HG03457 (cell line): ENCODE data around the gene UBE2L3.
"Not testable (repeated sequence)": the region's sequence is repeated elsewhere in the genome, so short reads cannot be mapped to it uniquely, and the experiment has no call there.

Experiments used
- ATAC-seq: cut with Tn5 transposase; IDR thresholded peaks from one replicate; pipeline ENCODE4 v1.9.1; 2021; ENCODE audit warnings: moderate number of reproducible peaks; ENCODE audit not compliant: unreplicated experiment

Gene UBE2L3

DNA sequence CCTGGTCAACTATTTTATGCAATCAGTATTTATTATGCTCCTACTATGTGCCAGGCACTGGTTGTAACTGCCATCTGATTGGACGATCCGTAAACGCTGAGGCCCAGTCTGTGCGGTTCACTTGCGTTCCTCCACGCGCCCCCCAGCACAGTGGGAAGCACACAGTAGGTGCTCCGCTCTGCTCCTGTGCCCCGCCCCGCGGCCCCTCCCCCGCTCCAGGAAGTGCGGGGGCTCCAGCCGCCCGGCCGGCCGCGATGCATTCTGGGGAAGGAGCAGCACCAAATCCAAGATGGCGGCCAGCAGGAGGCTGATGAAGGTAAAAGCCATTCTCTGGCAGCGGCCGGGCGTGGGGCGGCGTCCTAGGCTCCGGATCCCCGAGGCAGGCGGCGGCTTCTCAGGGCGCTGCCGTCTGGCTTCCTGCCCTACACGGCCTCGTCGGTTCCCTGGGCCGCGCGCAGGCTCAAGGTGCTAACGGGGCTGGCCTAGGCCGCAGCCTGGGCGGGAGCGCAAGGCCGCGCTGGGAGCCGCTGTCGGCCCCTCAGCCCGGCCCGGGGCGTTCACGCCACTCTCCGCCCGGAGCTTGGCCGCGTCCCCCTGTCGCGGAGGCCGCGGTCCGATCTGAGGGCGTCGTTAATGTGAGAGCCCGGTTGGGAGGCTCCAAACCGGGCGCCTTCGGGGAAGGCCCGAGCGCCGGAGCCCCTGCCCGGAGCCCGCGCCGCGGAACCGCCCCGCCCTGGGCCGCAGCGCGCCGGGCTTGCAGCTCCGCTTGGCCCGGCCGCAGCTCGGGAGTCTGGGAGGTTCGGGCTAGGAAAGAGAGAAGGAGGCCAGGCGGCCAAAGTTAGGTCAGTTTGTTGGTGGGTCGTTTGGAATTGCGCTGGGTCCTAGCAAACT is at the start of gene UBE2L3:
Gene UBE2L3, plus strand, starts transcription at position 259 of the 891 bp plus-strand sequence. Its CDS starts 31 bp downstream, at position 290.
- ATAC-seq, result no peak

DNA sequence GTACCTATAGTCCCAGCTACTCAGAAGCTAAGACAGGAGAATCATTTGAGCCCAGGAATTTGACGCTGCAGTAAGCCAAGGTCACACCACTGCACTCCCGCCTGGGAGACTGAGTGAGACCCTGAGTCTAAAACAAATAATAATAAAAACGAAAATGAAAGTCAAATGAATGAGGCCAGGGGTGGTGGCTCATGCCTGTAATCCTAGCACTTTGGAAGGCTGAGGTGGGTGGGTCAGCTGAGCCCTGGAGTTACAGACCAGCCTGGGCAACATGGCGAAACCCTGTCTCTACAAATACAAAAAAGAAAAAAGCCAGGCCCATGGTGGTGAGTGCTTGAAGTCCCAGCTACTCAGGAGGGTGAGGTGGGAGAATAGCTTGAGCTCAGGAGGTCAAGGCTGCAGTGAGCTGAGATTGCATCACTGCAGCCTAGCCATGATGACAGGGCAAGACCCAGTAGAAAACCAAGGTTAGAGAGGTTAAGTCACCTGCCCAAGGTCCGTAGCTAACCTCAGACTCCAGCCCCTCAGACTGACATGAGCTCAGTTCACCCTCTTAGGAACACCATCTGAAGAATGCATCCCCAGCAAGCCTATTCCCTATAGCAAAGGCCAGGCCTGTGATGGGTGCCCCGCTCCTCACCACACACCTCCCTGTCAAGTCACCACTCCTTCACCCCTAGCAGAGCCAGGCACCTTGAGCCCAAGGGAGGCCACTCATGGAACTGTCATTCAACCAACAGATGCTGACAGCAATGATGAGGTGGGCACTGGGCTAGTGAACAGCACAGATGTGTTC is 40.6 kb upstream of the UBE2L3 start:
- not testable (repeated sequence) for ATAC-seq

DNA sequence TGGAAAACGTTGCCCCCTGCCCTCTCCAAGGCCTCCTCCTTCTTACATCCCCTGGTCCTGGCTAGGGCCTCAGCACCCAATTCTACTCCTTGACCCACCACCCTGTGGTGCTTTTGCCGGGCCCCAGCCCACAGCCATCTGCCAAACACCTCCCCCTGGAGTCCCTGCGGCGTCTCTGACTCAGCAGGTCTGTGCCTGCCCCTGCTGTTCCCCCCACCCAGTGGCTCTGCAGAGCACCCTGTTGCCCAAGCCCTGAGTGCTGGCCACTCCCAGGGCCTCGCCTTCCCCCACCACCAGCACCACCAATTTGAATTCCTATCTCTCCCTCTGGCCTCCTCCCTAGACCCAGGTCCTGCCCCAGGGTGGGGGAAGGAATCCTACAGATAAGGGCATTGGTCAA is 36.0 kb upstream of the UBE2L3 start:
- ATAC-seq, result not testable (repeated sequence)

DNA sequence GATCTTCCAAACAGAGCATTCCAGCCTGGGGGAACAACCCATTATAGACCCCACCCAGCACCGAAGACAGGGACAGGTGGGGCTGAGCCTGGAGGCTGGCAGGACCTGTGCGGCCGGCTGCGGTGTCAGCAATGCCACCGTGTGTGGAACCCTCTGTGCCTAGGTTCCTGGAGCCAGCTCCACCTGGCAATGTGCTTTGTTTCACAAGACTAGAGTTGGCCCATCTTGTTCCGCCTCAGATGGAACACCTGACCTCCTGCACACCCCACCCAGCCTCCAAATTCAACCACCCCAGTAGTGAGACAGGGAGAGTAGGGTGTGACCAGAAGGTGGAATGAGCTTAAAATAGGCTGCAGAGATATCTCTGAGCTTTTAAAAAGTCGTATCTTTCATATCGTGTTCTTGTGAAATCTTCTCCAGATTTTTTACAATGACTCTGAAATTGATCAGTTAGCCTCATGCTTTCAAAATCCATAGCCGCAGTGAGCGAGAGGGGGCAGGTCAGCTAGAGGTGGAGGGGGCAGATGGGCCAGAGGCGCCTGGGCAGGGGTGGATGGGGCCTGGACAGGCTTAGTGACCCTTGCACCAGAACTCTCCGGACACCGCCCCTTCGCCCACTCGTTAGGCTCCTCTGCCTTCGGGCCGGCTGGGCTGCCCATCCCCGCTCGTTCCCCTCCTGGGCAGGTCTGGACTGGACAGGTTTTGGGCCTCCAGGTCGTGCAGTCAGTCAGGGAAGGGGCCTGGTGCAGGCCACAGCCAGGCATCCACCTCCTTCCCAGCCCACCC is 34.5 kb upstream of the UBE2L3 start:
- not testable (repeated sequence) for ATAC-seq

DNA sequence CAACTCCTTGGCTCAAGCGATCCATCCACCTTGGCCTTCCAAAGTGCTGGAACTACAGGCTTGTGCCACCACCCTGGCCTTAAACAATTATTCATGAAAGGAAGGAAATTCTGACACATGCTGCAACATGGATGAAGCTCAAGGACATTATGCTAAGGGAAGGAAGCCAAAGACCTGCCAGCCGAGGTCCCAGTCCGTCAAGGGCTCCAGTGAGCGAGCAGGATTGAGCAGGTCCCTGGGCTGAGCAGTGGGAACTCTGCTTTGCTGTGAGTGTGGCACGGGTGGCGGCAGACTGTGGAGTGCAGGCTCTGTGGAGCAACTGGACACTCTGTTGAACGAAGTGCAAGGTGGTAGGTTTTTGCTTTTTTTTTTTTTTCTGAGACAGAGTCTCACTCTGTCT is 27.7 kb upstream of the UBE2L3 start:
- ATAC-seq, result not testable (repeated sequence)

DNA sequence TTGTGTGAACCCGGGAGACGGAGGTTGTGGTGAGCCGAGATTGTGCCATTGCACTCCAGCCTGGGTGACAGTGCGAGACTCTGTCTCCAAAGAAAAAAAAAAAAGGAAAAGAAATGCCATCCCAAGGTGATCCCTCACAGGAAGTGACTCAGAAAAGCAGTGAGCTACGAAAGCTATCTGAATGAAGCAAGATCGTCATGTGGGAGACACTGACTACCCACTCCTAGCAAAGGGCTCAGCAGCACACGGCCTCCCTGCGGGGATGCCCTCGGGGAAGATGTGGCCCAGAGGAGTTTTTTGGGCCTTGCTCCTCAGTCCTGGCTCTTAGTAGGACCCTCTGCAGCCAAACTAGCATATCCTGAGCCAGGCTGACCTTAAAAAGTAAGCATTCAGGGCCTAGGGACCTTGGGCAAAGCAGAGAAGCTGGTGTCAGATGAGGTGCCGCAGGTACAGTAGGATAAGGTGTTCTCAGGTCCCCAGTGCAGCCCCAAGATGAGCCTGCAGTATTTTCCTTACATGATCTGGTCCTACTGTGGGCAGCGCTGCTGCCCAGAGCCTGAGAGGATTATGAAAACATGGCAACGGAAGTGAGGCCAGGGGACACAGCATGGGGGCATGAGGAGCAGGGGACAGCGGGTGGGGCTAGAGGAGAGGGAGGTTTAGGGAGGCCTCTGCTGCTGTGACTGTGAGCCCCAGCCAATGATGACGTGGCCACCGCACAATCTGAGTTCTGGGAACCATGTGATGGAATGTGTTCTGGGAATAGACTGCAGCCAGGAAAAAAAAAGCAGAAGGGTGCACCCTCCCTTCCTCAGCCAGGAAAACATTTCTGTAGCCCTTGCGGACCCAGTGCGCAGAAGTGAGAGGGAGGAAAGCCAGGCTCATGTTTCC is 22.8 kb upstream of the UBE2L3 start:
- not testable (repeated sequence) for ATAC-seq

DNA sequence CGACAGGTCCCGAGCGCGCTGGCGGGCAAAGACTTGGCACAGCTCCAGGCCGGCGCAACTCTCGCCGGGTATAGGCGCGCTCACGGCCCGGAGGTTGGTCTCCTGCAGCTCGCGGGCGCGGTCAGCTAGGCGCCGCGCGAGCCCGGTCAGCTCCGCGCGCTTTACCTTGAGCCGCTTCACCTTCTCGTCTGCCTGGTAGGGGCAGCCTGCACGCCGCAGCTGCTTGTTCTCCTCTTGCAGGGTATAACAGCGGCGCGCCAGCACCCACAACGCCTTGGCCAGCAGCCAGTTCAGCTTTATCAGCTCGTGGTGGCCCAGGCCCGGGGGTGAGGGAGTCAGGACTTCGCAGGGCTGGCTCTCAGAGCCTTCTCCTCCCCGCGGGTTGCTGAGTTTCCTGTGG is 18.0 kb upstream of the UBE2L3 start:
- not testable (repeated sequence) for ATAC-seq

DNA sequence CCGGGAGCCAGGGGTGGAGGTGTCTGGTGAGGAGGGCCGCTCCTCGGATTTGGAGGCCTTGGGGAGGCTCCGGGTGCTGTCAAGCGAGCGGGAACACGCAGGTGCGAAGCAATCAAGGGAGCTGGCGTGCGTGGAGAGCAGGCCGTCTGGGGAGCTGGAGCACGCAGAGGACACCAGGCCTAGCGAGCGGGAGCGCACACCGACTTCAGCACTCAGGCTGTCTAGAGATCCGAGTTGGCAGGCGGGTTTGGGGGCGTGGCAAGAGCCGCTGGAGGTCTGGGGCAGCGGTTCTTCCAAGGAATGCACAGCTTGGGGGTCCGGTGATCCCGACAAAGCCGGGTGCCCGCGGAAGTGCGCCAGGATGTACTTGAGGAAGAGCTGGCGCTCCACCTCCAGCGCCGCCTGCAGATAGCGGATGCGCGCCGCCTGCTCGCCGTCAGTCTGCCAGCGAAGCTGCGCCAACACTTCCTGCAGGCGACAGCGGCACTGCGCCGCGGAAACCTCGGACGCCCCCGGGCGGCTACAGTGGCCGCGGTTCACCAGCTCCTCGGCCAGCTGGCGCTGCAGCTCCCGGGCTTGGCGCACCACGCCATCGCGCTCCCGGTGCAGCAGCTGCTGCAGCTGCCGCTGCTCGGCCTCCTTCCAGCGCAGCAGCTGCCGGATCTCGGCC is 17.4 kb upstream of the UBE2L3 start:
- ATAC-seq, result not testable (repeated sequence)

DNA sequence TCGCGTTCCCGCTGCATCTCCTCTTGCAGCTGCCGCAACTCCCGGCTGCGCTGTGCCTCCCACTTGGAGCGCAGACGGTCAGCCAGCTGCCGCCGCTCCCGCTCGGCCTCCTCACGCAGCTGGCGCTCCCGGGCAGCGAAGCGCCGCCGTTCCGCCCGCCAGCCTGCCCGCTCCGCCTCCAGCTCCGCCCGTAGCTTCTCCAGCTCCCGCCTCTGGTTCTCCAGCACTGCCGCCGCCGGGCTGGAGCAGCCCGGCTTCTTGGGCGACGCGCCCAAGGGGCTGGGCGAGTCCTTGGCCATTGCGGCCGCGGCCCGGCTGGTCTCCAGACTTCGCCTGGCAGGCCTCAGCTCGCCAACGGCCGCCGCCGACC is 16.9 kb upstream of the UBE2L3 start:
- ATAC-seq, result not testable (repeated sequence)

DNA sequence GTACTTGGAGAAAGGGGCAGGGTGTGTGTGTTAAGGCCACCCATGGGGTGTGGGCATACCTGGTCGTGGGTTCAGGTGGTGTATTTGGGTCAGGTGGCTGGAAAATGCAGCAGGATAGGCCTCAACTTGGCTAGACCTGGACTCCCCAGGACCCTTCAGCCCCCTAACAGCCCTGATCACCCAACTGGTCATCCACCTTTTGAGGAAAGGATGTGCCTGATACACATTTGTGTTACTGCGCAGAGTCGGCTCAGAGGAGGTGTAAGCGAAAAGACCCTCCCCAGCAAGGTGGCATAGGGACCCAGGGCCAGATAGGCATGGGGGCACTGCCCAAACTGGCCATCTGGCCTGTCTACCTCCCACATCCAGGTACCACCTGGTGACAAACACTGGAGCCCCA is 16.2 kb upstream of the UBE2L3 start, which contains the start of gene RIMBP3C:
Gene RIMBP3C, minus strand, starts transcription at position 101 of the 400 bp plus-strand sequence. CDS start 485 bp downstream, outside the sequence.
- ATAC-seq, result not testable (repeated sequence)

DNA sequence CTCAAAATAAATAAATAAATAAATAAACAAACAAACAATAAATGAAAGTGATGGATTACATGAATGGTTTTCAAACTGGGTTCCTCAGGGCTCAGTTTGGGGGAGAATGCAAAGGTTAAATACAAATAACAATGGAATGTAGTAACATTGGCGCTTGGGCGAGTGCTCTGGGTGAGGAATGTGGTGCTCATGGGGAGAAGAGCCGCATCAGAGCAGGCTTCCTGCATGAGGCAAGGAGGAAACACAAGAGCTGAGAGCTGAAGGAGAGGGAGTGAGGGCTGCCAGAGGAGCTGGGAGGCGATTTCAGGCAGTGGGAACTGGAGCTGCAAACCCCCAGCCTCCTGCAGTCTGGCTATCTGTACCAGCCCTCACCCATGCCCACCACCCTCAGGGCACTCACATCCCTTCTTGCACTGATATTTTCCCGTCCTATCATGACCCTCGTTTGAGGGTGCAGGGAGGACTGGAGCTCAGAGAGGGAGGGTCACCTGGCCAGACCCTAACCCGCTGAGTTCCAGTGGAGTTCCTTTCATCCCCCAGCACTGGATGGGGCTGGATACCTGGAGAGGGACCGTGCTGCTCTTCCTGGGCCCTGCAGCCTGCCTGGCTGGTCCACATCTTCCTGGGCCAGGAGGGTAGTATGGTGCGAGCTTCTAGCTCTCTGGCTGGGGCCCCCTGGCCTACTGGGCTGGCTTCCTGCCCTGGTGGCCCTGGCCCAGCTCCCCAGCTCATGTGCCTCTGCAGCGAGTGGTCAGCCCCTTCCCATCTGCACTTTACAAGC is 8.0 kb upstream of the UBE2L3 start:
- not testable (repeated sequence) for ATAC-seq

DNA sequence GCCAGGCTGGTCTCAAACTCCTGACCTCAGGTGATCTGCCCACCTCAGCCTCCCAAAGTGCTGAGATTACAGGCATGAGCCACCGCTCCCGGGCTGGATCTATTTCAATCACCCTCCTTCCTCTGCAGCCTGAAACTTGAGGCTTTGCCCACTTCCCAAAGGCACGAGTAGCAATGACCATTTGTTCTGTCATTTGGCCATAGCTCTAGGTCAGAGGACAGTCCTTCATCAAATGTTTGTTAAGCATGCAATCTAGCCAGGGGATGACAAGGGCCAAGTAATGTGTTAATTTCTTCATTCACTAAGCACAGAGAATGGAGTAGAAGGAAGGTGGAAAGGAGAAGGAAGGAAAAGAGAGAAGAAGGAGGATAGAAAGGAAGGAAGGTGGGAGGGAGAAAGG is 6.9 kb upstream of the UBE2L3 start:
- not testable (repeated sequence) for ATAC-seq

DNA sequence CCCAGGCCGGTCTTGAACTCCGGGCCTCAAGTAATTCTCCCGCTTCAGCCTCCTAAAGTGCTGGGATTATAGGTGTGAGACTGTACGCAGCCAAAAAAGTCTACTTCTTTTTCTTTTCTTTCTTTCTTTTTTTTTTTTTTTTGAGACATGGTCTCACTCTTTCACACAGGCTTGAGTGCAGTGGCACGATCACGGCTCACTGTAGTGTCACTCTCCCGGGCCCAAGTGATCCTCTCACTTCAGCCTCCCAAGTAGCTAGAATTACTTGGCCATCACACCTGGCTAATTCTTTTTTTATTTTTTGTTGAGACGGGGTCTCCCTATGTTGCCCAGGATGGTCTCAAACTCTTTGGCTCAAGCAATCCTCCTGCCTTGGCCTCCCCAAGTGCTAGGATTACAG is 3.6 kb upstream of the UBE2L3 start:
- ATAC-seq, result no peak

DNA sequence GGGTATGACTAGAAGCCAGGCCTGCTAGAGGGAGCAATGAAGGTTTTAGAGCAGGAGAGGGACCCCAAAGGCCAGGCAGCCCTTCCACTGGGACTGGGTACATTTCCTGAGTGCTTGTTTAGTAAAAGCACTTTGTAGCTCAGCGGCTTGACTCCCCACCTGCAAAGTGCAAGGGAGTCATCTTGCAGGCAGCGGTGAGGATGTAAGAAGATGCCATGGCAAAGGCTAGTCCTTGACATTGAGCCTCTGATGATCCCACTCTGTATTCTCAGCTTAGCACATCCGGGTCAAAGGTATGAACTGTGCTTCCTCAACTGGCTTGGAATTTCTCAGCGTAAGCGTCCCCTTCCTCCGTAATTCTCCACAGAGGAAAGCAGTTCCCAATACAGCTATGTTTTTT is 3.1 kb upstream of the UBE2L3 start:
- no peak for ATAC-seq

DNA sequence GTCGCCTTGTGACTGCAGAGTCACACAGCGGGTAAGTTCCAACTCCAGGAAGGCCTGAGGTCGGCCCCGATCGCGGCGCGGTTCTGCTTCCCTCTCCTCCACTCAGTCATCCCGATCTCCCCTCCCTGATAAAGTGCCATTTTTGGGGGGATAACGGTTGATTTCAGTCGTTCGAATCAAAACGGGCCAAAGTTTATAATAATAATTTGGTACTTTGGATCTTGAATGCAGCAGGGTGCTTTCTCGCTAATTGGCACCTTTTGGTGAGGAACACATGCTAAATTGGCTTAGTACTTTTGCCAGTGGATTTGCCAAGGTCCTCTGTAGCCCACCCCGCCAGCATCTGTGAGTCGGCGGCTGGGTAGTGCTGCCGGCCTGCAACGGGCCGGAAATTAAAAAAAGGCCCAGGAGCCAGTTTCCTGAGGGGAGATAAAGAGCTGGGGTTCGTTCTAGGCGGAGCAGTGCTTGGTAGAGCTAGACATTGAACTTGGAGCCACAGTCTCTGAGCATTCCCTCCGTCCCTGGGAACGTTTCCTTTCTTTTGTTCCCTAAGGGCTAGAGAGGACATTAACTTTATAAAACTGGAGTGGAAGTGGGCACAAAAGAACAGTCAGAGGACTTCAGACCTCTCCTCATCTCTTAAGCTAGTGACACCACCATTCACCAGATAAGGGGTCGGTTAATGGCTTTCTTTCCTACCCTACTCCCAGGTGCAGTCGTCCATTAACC is 997 bp downstream of the UBE2L3 start:
- no peak for ATAC-seq

DNA sequence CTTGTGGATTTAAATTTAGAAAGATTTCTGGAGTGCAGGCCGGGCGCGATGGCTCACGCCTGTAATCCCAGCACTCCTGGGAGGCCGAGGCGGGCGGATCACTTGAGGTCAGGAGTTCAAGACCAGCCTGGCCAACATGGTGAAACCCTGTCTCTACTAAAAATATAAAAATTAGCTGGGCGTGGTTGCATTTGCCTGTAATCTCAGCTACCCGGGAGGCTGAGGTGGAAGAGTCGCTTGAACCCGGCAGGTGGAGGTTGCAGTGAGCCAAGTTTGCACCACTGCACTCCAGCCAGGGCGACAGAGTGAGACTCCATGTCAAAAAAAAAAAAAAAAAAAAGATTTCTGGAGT is 1.5 kb downstream of the UBE2L3 start:
- ATAC-seq, result not testable (repeated sequence)

DNA sequence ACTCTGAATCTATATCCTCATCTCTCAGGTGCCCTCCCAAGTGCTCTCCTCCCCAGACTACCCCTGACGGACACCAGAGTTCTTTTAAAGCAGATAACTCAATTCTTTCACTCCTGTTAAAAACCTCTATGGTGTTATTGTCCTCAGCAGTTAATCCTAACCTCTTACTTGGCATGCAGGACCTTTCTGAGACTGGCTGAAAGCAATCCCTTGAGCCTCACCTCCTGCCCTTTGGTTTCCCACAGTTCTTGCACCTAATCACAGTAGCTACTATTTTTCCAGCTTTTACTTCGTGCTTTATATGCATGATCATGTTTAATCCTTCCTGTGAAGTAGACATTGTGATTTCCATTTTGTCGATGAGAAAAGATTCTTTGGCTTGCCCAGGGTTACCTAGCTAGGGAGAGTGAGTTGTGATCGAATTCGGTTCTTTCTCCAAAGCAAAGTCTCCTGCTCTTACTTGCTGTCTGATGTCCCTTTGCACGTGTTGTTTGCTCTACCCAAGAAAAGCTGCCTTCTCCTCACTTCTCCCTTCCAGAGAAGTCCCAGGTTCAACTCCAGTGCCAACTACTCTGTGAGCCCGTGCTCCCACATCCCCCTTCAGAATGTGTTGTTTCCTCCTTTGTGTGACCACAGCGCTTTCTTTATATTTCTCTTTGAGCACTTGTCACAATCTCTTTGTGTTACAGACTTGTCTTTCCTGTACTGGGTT is 2.1 kb downstream of the UBE2L3 start:
- ATAC-seq, result no peak
